Measurements from ENCODE around the gene POLR2H.

GRCh38 chr3:184368116-184368515, 6.6 kb downstream of the POLR2H start:
- TF ChIP-seq CTCF (IDR thresholded peaks at IDR 0.05) (no peak), EZH2 (IDR thresholded peaks at IDR 0.05; ENCODE audit: borderline replicate concordance, insufficient read depth, low read depth, low read length, poor library complexity, severe bottlenecking) (no peak)
